ENCODE data around the gene MED29. TPM values are rescaled to one million over a fixed set of nuclear protein-coding genes. Genes with fewer than 3 reads are reported as not detected.

Gene MED29
- total and polyA plus RNA-seq, 2 experiments from 2014 or later, result 26.1 to 62.0 TPM

- H3K79me2 ChIP-seq (replicated peaks; ENCODE audit: insufficient read depth), result peaks cover 15% of the 10 kb centered on the region
- no peaks in the 10 kb centered on the region for H3K9me2 ChIP-seq (ENCODE audit: insufficient read depth)
- H3K36me3 ChIP-seq (ENCODE audit: insufficient read depth), result peaks cover 9% of the 10 kb centered on the region; the same call in 1 of the 2 replicates
- H3K4me2 ChIP-seq, result peak overlapping the region; percentile 100
- H3K27me3 Mint-ChIP-seq (ENCODE audit: insufficient read depth, low read depth, poor library complexity), result peaks cover 29% of the 10 kb centered on the region
- peaks cover 37% of the 10 kb centered on the region for H3K36me3 Mint-ChIP-seq (ENCODE audit: low read depth)
- no peak overlapping the region; the same call in 1 of the 2 replicates for H2AFZ ChIP-seq
- H3K27ac Mint-ChIP-seq, result peak overlapping the region; percentile 87
- DNase-seq (ENCODE audit: low spot score) (peak; percentile 49), ATAC-seq (no peak)
- peak overlapping the region; percentile 100 for H3K4me3 ChIP-seq
- TF ChIP-seq POLR2AphosphoS5 (IDR thresholded peaks at IDR 0.05; ENCODE audit: low read depth) (no peak), CTCF (conservative IDR thresholded peaks at IDR 0.05; ENCODE audit: low read depth in 2 of 2) (peak; percentile 29 to 49; a peak in 3 of 4 replicates)
- no peaks in the 10 kb centered on the region for H3K27me3 ChIP-seq (ENCODE audit: insufficient read depth)
- H3K9me3 Mint-ChIP-seq, result peaks cover 4% of the 10 kb centered on the region; the same call in 2 of the 3 replicates
- peaks cover 35% of the 10 kb centered on the region for H3K4me1 Mint-ChIP-seq
- H3K27ac ChIP-seq (ENCODE audit: low read depth), result peak overlapping the region; percentile 81; the same call in 1 of the 2 replicates
- H3K4me1 ChIP-seq (ENCODE audit: insufficient read depth), result peaks cover 27% of the 10 kb centered on the region
- H3K4me3 Mint-ChIP-seq, result peak overlapping the region; percentile 94
- H4K20me1 ChIP-seq (replicated peaks; ENCODE audit: insufficient read depth), result peaks cover 18% of the 10 kb centered on the region; the same call in 1 of the 2 replicates
- peaks cover 33% of the 10 kb centered on the region for H3F3A ChIP-seq (replicated peaks; ENCODE audit: low read depth)
These were observed 22.9 kb downstream of the MED29 start for GRCh38 chr19:39413911-39414608.

GRCh38 chr19:39415111-39416046, 24.2 kb downstream of the MED29 start:
- peak; percentile 1; the same call in 2 of the 3 replicates for ATAC-seq
- H3K4me1 ChIP-seq (ENCODE audit: insufficient read depth), result peaks cover 24% of the 10 kb centered on the region
- H3K27me3 ChIP-seq (ENCODE audit: insufficient read depth), result no peaks in the 10 kb centered on the region
- peak overlapping the region; percentile 94 for H3K4me3 Mint-ChIP-seq
- H3K4me1 Mint-ChIP-seq, result peaks cover 31% of the 10 kb centered on the region
- peaks cover 26% of the 10 kb centered on the region for H3K27me3 Mint-ChIP-seq (ENCODE audit: insufficient read depth, low read depth, poor library complexity)
- H3K79me2 ChIP-seq (replicated peaks; ENCODE audit: insufficient read depth), result peaks cover 15% of the 10 kb centered on the region
- peaks cover 34% of the 10 kb centered on the region for H3F3A ChIP-seq (replicated peaks; ENCODE audit: low read depth)
- peak overlapping the region; percentile 100; the same call in 1 of the 2 replicates for H3K4me3 ChIP-seq
- peaks cover 4% of the 10 kb centered on the region; the same call in 2 of the 3 replicates for H3K9me3 Mint-ChIP-seq
- peak overlapping the region; percentile 100 for H3K4me2 ChIP-seq
- DNase-seq (ENCODE audit: low spot score), result peak; percentile 64
- H3K27ac Mint-ChIP-seq, result peak overlapping the region; percentile 70; the same call in 1 of the 2 replicates
- TF ChIP-seq EZH2 (IDR thresholded peaks at IDR 0.05; ENCODE audit: low read depth, unreplicated experiment) (no peak), CTCF (conservative IDR thresholded peaks at IDR 0.05; ENCODE audit: low read depth in 2 of 2) (peak; percentile 48 to 63), ZNF462 (CRISPR knock-in tag; IDR thresholded peaks at IDR 0.05) (no peak), CREB1 (CRISPR knock-in tag; IDR thresholded peaks at IDR 0.05; ENCODE audit: low read depth) (no peak)
- H3K27ac ChIP-seq (ENCODE audit: low read depth), result no peak overlapping the region
- no peaks in the 10 kb centered on the region for H3K9me2 ChIP-seq (ENCODE audit: insufficient read depth)
- peaks cover 18% of the 10 kb centered on the region; the same call in 1 of the 2 replicates for H4K20me1 ChIP-seq (replicated peaks; ENCODE audit: insufficient read depth)
- peaks cover 48% of the 10 kb centered on the region for H3K36me3 Mint-ChIP-seq (ENCODE audit: low read depth)
- H3K36me3 ChIP-seq (ENCODE audit: insufficient read depth), result peaks cover 11% of the 10 kb centered on the region; the same call in 1 of the 2 replicates
- H2AFZ ChIP-seq, result no peak overlapping the region
